ENCODE data around the gene JPH4.

GRCh38 chr14:23563473-23564180 lies 15.0 kb downstream of the JPH4 start:
- no peak for TF ChIP-seq CTCF (IDR thresholded peaks at IDR 0.05 in 4 of 5, conservative IDR thresholded peaks at IDR 0.05 in 1 of 5)
- TF ChIP-seq POLR2A (IDR thresholded peaks at IDR 0.05) = no peak

Data from gastrocnemius medialis (tissue), 4 donors.